Midbrain (tissue), 1 donor: ENCODE measurements around the gene HAND2.

Experiments
- DNase-seq: peaks from one replicate; lab custom pipeline; 2025; lab: John Stamatoyannopoulos, UW

Gene HAND2

DNA sequence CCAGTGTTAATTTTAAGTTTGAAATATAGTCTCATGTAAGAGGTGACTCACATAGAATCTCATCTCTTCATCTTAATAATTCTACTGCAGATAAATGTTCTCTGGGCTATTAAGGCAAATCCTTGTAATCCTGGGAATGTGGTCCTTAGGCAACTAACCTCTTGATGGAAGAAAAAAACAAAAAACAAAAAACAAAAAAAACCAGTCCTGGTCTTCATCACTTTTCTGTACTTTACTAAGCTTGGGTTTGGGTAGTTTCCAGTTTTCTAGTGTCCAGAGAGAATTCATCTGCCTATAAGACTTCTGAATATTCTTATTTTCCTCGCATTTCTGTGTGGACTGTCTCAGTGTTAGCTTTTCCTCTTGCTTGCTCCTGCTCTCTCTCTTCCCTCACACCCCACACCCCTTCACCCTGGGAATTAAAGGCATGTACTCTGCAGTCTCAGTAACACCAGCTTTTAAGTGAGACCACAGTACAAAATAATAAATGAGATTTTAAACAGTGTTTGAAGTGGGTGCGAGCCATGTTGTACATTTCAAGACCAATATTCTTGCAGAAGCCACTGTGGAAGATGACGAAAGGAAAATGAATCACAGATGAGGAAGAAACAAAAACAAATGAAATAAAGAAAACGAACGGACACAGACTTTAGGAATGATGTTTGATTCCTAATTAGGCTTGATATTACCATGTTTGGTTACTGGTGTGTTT, 51.7 kb downstream of the HAND2 start:
- no peak for DNase-seq

DNA sequence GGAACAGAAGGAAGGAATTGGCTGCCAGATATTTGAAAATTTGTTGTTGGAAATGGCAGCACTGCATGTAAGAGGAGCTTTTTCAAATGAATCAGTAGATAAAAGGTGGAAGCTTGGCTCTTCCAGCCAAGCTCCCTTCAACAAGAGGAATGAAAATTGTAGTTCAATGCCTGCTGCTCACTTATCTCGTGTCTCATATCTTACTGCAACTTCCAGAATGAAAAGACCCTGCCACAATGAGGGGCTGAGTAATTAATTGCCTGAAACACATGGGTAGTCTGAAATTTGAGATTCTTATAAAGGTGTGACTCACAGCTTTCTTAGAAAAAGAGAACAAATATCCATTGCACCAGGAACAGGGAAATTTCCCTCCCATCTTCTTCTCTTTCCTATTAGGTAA, 53.0 kb downstream of the HAND2 start:
- DNase-seq, result no peak
